DMS114 treated with DMSO at 0.1 percent for 48 hours (cell line): ENCODE measurements around the gene PSD2.
"Not testable (repeated sequence)": the region's sequence is repeated elsewhere in the genome, so short reads cannot be mapped to it uniquely, and the experiment has no call there.

Source experiments
- DNase-seq: peaks from one replicate; lab custom pipeline; 2025; ENCODE audit not compliant: unreplicated experiment; lab: John Stamatoyannopoulos, UW

Gene PSD2

DNA sequence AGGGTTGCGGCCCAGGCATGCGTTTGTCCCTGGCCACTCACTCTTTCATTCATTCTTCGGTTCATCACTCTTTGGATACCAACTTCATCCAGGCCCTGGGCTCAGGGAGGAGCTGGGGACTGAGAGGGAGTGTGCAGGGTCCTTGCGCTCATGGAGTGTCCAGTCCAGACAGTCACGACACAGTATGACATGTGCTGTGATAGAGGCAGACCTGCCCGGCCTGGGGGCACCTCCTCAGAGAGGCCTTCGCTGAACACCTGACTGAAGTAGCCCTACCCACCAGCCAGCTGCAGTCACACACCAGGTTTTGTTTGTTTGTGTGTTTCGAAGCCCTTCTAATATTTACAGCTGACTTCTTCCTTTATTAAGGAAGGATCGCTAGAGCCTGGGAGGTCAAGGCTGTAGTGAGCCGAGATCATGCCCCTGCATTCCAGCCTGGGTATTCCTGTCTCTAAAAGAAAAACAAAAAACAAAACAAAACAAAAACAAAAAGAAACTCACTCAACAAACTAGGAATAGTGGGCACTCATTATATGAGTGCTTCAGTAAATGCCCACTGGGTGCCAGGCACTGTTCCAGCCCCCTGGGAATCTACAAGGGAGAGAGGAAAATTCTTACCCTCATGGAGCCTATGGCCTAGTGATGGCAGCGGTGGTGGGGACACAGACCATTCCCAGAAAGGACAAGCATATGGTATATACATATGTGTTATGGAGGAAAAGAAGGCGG, 6.3 kb upstream of the PSD2 start:
- DNase-seq = no peak

DNA sequence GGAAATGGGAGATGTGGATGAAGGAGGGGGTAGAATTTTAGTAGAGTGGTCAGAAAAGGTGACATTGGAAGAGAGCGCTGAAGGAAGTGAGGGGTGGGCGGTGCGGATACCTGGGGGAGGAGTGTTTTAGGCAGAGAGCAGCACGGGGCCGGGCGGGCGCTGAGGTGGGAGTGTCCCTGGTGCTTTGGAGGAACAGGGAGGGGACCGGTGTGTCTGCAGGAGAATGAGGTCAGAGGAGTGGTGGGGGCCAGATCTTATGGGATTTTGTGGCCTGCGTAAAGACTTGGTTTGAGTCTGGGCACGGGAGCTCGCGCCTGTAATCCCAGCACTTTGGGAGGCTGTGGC, 5.8 kb upstream of the PSD2 start:
- DNase-seq = no peak

GRCh38 chr5:139792218-139792617, 3.4 kb upstream of the PSD2 start:
- no peak for DNase-seq

- DNase-seq = not testable (repeated sequence)
These were observed 3.0 kb upstream of the PSD2 start for GRCh38 chr5:139792655-139793054.

DNA sequence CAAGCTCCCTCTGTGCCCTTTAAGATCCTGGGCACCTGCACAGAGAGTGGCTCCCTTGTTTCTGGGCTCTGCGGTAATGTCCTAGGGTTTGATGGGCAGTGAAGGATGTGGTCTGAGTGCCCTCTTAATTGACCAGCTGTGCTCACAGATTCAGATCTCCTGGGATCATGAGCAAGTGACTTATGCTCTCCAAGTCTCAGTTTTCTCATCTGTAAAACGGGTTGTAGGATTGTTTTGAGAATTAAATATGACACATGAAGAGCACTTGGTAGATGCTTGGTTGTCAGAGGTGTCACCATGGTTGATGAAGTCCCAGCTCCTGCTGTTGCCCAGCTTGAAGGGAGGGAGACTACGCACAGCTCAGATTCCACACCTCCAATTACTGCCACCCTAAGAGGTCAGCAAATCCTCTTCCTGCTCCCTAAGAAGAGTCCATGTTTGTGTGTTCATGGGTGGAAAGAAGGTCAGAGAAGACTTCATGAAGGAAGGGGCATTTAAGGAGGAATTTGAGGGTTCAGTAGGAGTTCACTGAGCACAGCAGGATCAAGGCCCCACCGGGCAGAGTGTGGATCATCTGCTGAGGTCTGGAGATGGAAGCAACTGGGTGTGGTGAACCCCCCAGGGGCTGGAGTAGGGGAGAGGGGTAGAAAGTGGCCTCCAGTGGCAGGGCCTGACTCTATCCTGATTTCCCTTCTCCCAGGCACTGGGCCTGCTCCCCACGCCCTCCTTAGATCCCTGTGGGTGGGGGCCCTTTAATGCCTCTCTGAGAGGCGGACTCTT, 1.4 kb upstream of the PSD2 start:
- no peak for DNase-seq

DNA sequence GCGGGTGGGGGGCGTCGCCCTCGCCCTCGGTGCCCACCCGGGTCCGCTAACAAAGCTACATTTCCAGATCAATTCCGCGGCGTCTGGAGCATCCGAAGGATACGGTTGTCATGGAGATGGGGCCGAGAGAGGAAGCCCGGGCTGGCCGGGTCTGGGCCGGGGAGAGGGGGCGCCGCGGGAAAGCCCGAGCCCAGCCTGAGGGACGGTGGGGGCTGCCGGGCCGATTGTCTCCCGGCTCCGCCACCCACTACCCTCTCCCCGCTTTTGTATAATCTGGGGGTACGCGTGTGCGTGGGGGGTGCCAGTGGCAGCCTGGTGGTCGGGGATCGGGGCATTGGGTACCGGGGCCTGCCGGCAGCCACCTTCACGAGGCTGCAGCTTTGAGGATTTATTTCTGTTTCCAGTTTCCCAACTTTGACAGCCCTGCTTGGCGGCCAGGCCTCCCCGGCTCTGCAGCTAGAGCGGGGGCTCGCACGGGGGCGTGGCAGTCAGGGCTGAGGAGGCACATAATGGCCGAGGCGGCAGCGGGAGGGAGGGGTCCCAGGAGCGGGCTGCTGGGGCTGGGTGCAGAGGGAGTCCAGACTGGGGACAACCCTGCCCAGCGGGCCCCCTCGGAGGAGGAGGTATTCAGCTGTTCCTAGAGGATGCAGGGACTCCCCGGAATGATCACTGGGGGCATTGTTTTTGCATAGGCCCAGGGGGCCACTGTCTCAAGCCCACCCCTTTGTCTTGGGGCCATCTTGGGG, 626 bp downstream of the PSD2 start:
- no peak for DNase-seq

GRCh38 chr5:139797335-139797734, 1.7 kb downstream of the PSD2 start:
- no peak for DNase-seq

DNA sequence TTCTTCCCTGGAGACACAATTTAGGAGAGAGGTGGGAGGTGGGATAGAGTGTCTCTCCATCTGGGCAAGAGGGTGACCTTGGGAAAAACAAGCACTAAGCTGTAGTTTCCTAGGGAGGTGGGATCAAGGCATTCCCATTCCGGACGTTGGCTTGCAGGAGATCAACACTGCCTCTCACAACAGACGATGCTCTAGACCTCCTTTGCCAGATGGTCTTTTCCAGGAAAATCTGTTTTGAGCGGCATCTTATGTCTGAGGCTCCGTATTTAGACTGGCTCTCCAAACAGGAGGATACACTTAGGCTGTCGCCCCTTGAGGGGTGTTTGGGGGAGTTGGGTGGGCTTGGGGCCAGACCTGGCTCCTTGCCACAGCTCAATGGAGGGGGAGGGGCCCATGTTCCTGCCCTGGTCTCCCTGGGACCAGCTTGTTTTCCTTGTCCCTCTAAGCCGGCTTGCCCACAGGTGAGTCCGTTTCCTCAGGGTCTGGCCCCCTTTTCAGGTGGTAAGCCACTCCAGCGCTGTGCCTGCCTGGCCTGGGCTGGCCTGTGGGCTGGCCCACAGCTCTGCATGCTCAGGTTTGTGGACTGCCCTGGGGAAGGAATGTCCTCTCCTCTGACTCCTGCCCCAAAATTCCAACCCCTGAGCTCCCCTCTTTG, 2.4 kb downstream of the PSD2 start:
- no peak for DNase-seq

DNA sequence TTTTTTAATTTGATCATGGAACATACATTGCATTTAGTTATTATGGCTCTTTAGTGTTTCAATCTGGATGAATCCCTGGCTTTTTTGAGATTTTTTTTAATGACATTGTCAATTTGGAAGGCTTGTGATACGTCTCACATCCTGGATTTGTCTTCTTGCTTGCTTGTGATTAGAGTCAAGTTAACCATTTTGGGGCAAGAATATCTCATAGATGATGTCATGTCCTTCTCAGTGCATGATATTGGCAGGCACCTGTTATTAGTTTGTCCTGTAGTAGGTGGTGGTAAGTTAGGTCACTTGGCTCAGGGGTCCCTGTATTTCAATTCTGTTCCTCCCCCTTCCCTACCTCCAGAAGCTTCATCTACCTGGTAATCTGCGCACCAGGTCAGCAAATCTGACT, 3.3 kb downstream of the PSD2 start:
- no peak for DNase-seq

DNA sequence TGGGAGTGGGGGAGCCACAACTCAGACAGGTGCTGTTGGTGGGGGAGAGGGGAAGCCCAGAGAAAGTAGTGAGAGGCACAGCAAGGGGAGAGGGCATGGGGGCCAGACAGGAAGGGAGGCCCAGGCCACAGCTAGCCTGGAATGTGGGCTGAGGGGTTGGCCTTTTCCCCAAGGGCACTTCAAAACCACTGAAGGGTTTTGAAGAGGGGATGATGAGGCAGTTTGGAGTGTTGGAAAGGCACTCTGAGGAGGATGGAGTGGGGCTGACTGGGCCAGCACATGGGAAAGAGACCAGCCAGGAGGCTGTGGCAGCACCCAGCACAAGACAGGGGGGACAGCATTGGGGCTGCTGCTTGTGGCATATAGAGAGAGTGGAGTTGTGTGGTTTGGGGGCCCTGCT, 3.8 kb downstream of the PSD2 start:
- DNase-seq = no peak

DNA sequence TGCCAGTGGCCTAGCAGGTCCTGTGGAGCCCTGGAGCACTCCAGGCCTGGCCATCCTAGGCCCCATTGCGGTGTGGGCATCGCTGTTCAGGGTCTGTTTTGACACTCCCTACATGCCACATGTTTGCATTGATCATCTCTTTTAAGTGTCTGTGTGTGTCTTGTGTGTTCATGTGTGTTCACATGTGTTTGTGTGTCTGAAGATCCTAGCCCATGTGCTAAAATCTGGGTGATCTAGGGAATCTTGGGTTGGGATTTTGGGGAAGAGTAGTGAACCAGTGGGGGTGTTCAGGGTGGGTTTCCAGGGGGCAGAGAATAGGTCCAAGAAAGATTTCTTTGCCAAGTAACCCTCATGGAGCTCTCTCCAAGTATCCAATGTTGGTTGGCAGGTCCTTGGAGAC, 8.4 kb downstream of the PSD2 start:
- no peak for DNase-seq

DNA sequence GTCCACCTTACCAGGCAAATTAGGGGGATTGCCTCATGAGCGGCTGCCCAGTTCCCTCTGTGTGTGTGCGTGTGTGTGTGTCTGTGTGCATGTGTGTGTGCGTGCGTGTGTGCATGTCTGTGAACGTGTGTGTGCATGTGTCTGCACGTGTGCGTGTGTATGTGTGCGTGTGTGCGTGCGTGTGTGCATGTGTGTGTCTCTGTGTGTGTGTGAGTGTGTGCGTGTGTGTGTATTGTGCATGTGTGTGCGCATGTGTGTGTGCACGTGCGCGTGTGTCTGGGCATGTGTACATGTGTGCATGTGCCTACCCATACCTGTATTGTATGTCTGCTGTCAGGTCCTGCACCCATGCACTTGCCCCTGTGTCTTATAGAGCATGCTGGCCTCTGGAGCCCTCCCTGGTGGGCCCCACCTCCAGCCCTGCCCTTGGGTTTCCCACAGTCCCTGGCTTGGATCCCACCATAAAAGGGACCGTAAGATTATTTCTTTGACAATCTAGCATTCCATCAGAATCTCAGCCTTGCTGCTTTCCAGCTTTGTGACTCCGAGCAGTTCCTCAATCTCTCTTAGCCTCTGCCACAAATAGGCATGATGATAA, 9.3 kb downstream of the PSD2 start:
- DNase-seq = no peak

GRCh38 chr5:139805545-139805944, 9.9 kb downstream of the PSD2 start:
- no peak for DNase-seq

DNA sequence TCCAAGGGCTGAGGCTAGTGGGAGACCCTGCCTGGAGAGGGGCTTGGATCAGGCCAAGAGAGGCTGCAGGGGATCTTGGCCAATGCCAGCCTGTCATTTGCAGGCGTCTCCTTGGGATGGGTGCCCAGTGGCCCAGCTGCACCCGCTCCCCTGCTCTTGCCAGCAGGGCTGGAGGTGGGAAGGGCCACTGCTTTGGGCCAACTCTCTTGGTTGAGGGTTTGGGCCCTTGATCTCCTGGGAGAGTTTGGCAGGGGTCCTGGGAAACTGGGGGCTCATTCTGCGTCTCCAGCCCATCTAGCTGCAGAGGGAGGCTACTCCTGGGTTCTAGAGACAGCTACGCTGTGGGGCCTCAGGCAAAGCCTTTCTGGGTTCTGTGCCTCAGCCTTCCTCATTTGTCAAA, 10.5 kb downstream of the PSD2 start:
- DNase-seq = no peak

- no peak for DNase-seq
These were observed 11.4 kb downstream of the PSD2 start for GRCh38 chr5:139806726-139807646.

DNA sequence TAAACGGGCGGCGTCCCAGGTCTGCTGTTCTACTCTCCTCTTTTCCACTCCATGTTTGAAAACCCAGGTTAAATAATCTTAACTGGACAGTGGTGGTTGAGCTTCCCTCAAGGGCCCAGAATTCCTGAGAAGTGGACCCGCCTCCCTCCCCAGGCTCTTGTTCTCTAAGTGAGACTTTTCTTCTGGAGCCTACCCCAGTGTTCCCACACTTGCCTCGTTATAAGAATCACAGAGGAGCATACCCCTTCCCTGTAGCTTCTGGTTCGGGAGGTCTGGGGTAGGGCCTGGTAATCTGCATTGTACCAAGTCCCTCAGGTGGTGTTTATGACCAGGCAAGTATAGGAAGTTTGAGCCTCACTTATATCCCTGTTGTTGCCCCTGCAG, 12.0 kb downstream of the PSD2 start:
- DNase-seq = no peak

DNA sequence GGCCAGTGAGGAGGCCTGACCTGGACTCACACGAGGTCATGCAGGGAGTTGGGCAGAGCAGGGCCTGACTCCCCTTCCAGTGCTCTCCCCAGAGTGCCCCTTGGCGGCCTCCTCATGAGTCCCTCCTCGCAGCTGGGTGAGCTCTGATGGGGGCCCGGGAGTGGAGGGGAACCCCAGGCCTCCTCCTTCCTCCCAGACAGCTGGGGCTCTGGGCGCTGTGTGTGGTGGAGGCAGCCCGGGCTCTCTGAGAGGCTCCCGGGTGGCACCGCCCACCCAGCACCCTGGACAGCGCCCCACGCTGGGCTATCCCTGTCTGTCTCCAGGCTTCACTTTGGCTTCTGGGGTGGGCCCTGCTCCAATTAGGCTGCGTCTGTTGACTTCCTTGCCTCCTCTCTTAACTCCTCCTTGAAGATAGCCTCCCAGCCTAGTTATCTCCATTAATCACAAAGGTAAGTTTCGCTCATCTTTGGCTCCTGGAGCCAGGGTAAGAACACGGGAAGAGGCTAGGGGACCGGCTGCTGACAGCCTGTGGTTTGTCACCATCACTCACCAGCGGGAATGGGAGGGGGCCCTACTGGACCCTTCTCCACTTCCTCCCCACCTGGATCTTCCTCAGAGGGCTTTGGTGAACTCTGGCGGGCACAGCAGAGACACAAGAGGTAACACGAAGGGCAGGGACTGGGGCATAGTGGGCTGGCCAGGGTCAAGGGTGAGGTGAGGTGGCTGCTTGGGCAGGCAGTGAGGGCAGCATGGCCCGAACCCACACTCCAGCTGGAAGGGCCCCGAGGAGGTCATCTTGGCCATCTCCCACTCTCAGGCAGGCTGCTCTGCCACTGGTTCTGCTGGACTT, 13.1 kb downstream of the PSD2 start:
- DNase-seq = no peak

- DNase-seq = no peak
These were observed 13.8 kb downstream of the PSD2 start for GRCh38 chr5:139809331-139809810.
